ENCODE data around the gene RCAN2.

DNA sequence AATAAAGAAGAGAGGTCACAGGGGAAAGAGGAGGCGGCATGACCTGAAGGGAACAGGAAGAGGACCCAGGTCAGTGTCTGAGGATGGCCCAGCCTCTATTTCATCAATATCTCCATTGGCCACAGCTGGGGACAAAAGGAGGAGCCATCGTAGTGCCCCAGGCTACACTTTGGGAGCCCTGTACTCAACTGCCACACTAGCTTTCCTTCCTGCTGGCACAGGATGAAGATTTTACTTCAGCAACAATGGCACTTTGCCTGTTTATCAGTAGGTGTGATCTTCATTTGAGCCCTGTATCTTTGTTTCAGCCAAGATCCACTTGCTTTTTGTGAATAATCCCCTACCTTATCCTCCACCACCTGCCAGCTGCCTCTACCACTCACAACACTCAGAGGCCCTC is 35.4 kb upstream of the RCAN2 start:
- no peak for TF ChIP-seq POLR2AphosphoS5 (IDR thresholded peaks at IDR 0.05; ENCODE audit: low read depth)
- TF ChIP-seq, protein P1, sequence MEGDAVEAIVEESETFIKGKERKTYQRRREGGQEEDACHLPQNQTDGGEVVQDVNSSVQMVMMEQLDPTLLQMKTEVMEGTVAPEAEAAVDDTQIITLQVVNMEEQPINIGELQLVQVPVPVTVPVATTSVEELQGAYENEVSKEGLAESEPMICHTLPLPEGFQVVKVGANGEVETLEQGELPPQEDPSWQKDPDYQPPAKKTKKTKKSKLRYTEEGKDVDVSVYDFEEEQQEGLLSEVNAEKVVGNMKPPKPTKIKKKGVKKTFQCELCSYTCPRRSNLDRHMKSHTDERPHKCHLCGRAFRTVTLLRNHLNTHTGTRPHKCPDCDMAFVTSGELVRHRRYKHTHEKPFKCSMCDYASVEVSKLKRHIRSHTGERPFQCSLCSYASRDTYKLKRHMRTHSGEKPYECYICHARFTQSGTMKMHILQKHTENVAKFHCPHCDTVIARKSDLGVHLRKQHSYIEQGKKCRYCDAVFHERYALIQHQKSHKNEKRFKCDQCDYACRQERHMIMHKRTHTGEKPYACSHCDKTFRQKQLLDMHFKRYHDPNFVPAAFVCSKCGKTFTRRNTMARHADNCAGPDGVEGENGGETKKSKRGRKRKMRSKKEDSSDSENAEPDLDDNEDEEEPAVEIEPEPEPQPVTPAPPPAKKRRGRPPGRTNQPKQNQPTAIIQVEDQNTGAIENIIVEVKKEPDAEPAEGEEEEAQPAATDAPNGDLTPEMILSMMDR (IDR thresholded peaks at IDR 0.05; ENCODE audit: insufficient read depth, low read length), result no peak
- TF ChIP-seq, protein P2, sequence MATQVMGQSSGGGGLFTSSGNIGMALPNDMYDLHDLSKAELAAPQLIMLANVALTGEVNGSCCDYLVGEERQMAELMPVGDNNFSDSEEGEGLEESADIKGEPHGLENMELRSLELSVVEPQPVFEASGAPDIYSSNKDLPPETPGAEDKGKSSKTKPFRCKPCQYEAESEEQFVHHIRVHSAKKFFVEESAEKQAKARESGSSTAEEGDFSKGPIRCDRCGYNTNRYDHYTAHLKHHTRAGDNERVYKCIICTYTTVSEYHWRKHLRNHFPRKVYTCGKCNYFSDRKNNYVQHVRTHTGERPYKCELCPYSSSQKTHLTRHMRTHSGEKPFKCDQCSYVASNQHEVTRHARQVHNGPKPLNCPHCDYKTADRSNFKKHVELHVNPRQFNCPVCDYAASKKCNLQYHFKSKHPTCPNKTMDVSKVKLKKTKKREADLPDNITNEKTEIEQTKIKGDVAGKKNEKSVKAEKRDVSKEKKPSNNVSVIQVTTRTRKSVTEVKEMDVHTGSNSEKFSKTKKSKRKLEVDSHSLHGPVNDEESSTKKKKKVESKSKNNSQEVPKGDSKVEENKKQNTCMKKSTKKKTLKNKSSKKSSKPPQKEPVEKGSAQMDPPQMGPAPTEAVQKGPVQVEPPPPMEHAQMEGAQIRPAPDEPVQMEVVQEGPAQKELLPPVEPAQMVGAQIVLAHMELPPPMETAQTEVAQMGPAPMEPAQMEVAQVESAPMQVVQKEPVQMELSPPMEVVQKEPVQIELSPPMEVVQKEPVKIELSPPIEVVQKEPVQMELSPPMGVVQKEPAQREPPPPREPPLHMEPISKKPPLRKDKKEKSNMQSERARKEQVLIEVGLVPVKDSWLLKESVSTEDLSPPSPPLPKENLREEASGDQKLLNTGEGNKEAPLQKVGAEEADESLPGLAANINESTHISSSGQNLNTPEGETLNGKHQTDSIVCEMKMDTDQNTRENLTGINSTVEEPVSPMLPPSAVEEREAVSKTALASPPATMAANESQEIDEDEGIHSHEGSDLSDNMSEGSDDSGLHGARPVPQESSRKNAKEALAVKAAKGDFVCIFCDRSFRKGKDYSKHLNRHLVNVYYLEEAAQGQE (IDR thresholded peaks at IDR 0.05; ENCODE audit: insufficient replicate concordance, low read depth), result no peak

Measured in HL-60 (cell line).